OCI-LY1 (cell line): ENCODE results near the gene GALNT5.
"Not testable (repeated sequence)": the region's sequence is repeated elsewhere in the genome, so short reads cannot be mapped to it uniquely, and the experiment has no call there.

ENCODE experiments used
- H2AFZ ChIP-seq: fragments of 200-600 bp; sonication (generic), shearing (Covaris generic); 2 replicates; pipeline ENCODE4 v1.6.0; 2014; ENCODE audit warnings: antibody characterized with exemption, mild to moderate bottlenecking, low read length
- H3F3A ChIP-seq: fragments of 200-600 bp; sonication (generic), shearing (Covaris generic); 2 replicates; pipeline ENCODE4 v1.6.0; 2014; ENCODE audit warnings: mild to moderate bottlenecking, antibody characterized with exemption, low read length, moderate library complexity; ENCODE audit not compliant: insufficient read depth
- H3K27ac ChIP-seq: fragments of 200-600 bp; sonication (generic); 2 replicates; pipeline ENCODE4 v1.5.1; 2014; ENCODE audit warnings: low read length, mixed run types, mild to moderate bottlenecking, low read depth; ENCODE audit not compliant: poor library complexity, severe bottlenecking
- H3K27me3 ChIP-seq: fragments of 200-600 bp; sonication (generic); 2 replicates; pipeline ENCODE4 v1.6.0; 2014; ENCODE audit warnings: antibody characterized with exemption, mild to moderate bottlenecking, low read length, moderate library complexity; ENCODE audit not compliant: insufficient read depth
- H3K36me3 ChIP-seq: fragments of 200-600 bp; sonication (generic); 2 replicates; pipeline ENCODE4 v1.6.1; 2014; ENCODE audit warnings: mild to moderate bottlenecking, antibody characterized with exemption, low read length, moderate library complexity, mixed read lengths; ENCODE audit not compliant: insufficient read depth
- H3K4me1 ChIP-seq: fragments of 200-600 bp; sonication (generic); 2 replicates; pipeline ENCODE4 v1.5.1; 2014; ENCODE audit warnings: mild to moderate bottlenecking, low read length, moderate library complexity; ENCODE audit not compliant: insufficient read depth, severe bottlenecking
- H3K4me2 ChIP-seq: fragments of 200-600 bp; sonication (generic), shearing (Covaris generic); 2 replicates; pipeline ENCODE4 v1.6.1; 2014; ENCODE audit warnings: low read length
- H3K4me3 ChIP-seq: fragments of 200-600 bp; sonication (generic); 2 replicates; pipeline ENCODE4 v1.5.1; 2014; ENCODE audit warnings: low read length, low read depth, mild to moderate bottlenecking, mixed read lengths; ENCODE audit not compliant: poor library complexity, severe bottlenecking
- H3K79me2 ChIP-seq: fragments of 200-600 bp; shearing (Covaris generic); 2 replicates; pipeline ENCODE4 v1.6.1; 2016; ENCODE audit warnings: mixed run types, low read length, mixed read lengths; ENCODE audit not compliant: insufficient read depth
- H3K9ac ChIP-seq: fragments of 200-600 bp; sonication (generic), shearing (Covaris generic); 2 replicates; pipeline ENCODE4 v1.6.1; 2014; ENCODE audit warnings: mild to moderate bottlenecking, low read length, mixed read lengths
- H3K9me2 ChIP-seq: fragments of 200-600 bp; sonication (generic), shearing (Covaris generic); 2 replicates; pipeline ENCODE4 v1.6.1; 2014; ENCODE audit warnings: low read depth, mild to moderate bottlenecking, low read length, mixed read lengths
- H3K9me3 ChIP-seq: fragments of 200-600 bp; shearing (Covaris generic); 2 replicates; pipeline ENCODE4 v1.6.1; 2014; ENCODE audit warnings: low read length, mixed read lengths
- H4K20me1 ChIP-seq: fragments of 200-600 bp; sonication (generic), shearing (Covaris generic); 2 replicates; pipeline ENCODE4 v1.6.0; 2016; ENCODE audit warnings: mild to moderate bottlenecking, low read length; ENCODE audit not compliant: insufficient read depth
- CTCF ChIP-seq: fragments of 200-600 bp; sonication (generic), shearing (Covaris generic); IDR thresholded peaks from 2 replicates; pipeline ENCODE4 v1.5.1; 2017; ENCODE audit warnings: mild to moderate bottlenecking, antibody characterized with exemption, low read length, moderate library complexity, mixed read lengths
- EZH2 ChIP-seq: fragments of 200-600 bp; sonication (generic), shearing (Covaris generic); IDR thresholded peaks from 2 replicates; pipeline ENCODE4 v1.8.0; 2017; ENCODE audit warnings: borderline replicate concordance, mixed run types, mild to moderate bottlenecking, antibody characterized with exemption, low read length, moderate library complexity, mixed read lengths

GALNT5 gene

GRCh38 chr2:157269922-157270321, 12.4 kb downstream of the GALNT5 start:
- H3K4me1 ChIP-seq = no peaks in the 10 kb centered on the region
- H4K20me1 ChIP-seq = no peaks in the 10 kb centered on the region
- no peak overlapping the region for H3K9ac ChIP-seq
- TF ChIP-seq CTCF = no peak
- no peak for TF ChIP-seq EZH2
- no peak overlapping the region for H3K4me3 ChIP-seq
- no peaks in the 10 kb centered on the region for H3F3A ChIP-seq
- H3K9me2 ChIP-seq = no peaks in the 10 kb centered on the region
- H3K27ac ChIP-seq = no peak overlapping the region
- no peaks in the 10 kb centered on the region for H3K36me3 ChIP-seq
- H3K79me2 ChIP-seq = no peaks in the 10 kb centered on the region
- H3K9me3 ChIP-seq = no peaks in the 10 kb centered on the region
- no peak overlapping the region for H3K4me2 ChIP-seq
- no peaks in the 10 kb centered on the region for H3K27me3 ChIP-seq
- H2AFZ ChIP-seq = no peak overlapping the region

GRCh38 chr2:157271590-157272203, 14.2 kb downstream of the GALNT5 start:
- Histone ChIP-seq H3K4me1 (no peaks in the 10 kb centered on the region), H3K9me2 (no peaks in the 10 kb centered on the region), H3K79me2 (no peaks in the 10 kb centered on the region), H3K4me3 (no peak overlapping the region), H3K4me2 (no peak overlapping the region), H3F3A (no peaks in the 10 kb centered on the region), H3K27me3 (no peaks in the 10 kb centered on the region), H3K36me3 (no peaks in the 10 kb centered on the region), H3K9ac (no peak overlapping the region), H4K20me1 (no peaks in the 10 kb centered on the region), H3K27ac (no peak overlapping the region), H3K9me3 (no peaks in the 10 kb centered on the region), H2AFZ (no peak overlapping the region)
- TF ChIP-seq CTCF (no peak), EZH2 (no peak)

GRCh38 chr2:157279311-157279710, 21.8 kb downstream of the GALNT5 start:
- not testable (repeated sequence) for H3K36me3 ChIP-seq, H3K4me1 ChIP-seq, H3K27me3 ChIP-seq, H3K79me2 ChIP-seq, H2AFZ ChIP-seq, H4K20me1 ChIP-seq, H3F3A ChIP-seq, H3K9me2 ChIP-seq, H3K4me3 ChIP-seq, H3K4me2 ChIP-seq, H3K9me3 ChIP-seq, H3K27ac ChIP-seq, H3K9ac ChIP-seq

GRCh38 chr2:157281316-157281715, 23.8 kb downstream of the GALNT5 start:
- TF ChIP-seq CTCF = no peak
- no peak for TF ChIP-seq EZH2
- H3K9ac ChIP-seq = no peak overlapping the region
- no peaks in the 10 kb centered on the region for H4K20me1 ChIP-seq
- no peaks in the 10 kb centered on the region for H3K27me3 ChIP-seq
- H3K27ac ChIP-seq = no peak overlapping the region
- no peak overlapping the region for H3K4me2 ChIP-seq
- H3K4me1 ChIP-seq = no peaks in the 10 kb centered on the region
- no peaks in the 10 kb centered on the region for H3K36me3 ChIP-seq
- H2AFZ ChIP-seq = no peak overlapping the region
- H3K4me3 ChIP-seq = no peak overlapping the region
- H3F3A ChIP-seq = no peaks in the 10 kb centered on the region
- no peaks in the 10 kb centered on the region for H3K9me3 ChIP-seq
- no peaks in the 10 kb centered on the region for H3K79me2 ChIP-seq
- no peaks in the 10 kb centered on the region for H3K9me2 ChIP-seq
